Daoy (cell line): ENCODE data around the gene FAM107A. TPM values are rescaled to one million over a fixed set of nuclear protein-coding genes. Genes with fewer than 3 reads are reported as not detected.
"Not testable (repeated sequence)": the region's sequence is repeated elsewhere in the genome, so short reads cannot be mapped to it uniquely, and the experiment has no call there.

Experiments
- DNase-seq: peaks from one replicate; pipeline ENCODE4 v3.0.0-alpha.2; 2015; ENCODE audit warnings: low read depth
- total RNA-seq: library from RNA; depleted of rRNA; stranded (reverse); fragments of >200 nt; shearing (Covaris generic); gene quantifications from 2 replicates; pipeline ENCODE4 v1.2.3, GENCODE V29; 2014

FAM107A gene
- total RNA-seq, 1 experiment from 2014 or later = 0.11 TPM

DNA sequence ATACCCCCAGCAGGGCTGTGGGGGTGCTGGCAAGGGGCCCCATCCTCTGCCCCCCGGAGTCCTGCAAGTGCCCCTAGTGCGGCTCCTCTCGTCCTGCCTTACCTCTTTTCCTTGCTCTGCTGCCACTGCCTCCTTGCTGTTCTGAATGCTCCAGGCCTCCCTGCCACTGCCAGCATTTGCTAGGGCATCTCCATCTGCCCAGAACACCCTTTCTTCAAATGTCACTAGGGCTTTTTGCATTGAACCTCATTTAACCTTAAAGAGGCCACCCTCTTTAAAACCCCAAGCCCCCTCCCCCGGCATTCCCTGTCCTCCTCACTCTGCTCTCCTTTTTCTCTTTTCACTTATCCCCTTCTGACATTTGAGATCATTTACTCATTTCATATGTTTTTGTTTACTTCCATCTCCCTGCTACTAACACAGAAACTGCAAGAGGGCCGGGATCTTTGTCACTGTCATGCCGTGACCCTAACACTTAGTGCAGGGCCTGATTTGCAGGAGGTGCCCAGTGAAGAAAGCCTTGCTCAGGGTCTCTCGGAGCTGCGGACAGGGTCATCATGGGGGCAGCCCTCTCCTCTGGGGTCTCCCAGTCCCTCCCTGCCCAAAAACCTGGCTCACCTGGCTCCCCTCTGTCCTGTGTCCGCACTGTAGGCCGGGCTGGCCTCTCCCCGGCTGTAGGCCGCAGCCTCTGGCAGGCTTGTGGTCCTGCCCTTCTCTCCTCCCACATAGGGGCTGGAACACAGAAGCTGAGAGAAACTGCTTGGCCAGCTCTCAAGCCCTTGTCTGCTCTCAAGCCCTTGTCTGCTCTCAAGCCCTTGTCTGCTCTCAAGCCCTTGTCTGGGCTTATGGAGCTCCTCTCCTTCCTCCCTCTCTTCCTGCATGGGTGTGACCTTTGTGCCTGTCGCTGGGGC is 40.4 kb downstream of the FAM107A start, which contains the start of gene ACOX2:
Gene ACOX2, minus strand, starts transcription at position 690 of the 911 bp plus-strand sequence. CDS start 2,084 bp downstream, outside the sequence.
- no peak for DNase-seq

DNA sequence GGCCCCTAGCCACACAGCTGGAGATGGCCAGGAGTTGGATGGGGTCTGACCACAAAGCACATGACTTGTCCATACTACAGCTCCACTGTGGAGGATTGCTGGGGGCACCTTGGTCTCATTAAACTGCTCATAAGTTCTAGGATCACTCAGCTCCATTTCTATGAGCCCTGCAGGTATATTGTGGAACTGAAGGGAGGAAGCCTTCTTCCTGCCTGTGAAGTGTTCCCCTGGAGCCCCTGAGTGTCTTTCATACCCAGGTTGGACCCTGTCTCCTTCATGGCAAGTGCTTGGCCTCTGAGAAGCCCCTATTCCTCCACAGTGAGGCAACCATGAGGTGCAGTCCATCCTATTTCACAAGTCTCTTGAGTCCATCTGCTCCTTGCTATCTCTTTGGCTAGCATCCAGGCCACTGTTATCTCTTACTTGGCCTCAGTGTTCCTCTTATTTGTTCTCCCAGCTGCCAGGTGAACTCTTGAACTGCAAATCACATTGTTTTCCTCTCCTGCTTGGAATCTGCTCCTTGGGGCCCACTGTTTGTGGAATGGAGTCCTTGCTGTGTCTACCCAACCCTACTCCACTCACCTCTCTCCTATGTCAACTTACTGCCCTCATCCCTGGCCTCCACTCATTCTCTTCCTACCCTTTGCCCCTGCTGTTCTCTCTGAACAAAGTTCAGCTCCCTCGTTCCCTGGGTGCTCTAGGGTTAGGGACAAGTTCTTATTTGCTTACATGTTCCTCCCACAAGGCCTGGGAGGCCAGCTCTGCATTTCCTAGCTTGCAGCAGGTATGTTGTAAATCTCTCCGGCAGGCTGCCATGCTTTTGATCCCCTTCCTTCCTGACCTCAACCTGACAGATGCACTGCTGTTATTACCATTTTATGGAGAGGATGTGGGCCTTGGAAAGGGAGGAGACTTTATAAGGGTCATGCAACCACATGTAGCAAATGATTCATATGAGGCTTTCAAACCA is 41.4 kb downstream of the FAM107A start:
- peak; percentile 23 for DNase-seq

DNA sequence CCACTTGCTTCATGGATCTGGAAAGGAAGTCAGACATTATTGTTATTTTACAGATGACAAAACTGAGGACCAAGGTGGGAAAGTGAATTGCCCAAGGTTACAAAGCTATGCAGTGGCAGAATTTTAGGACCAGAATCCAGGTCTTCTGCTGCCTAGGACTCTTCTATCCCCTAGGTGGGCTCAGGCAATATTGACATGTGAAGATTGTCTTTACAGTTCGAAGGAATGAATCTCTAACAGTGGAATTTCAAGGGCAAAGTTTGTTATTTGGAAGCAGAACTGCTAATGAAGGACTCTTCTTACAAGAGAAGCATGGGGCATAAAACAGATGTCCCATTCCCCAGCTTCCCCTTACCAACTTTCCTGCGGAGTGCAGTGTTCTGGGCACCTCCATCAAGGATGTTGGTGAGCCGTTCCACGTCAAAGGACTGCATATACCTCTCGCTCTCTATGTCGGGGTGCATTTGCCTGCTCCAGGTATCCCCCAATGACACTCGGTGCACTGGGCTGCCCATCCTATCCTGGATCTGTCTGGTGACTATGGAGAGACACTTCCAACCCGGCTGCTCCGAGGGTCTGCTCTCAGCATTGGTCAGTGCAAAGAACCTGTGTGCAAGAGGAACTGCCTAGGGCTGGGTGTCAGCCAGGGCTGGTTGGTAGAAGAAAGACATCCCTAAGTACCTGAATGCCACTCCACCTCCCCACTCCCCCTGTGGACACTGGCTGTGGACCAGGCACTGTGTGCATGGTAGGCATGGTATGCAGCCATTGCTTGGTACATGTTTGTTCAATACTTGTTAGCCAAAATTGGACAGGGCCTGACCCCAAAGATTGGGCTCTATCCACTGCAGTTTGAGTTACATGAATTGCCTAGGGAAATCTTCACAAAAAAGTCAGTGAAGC is 42.3 kb downstream of the FAM107A start:
- DNase-seq = no peak

DNA sequence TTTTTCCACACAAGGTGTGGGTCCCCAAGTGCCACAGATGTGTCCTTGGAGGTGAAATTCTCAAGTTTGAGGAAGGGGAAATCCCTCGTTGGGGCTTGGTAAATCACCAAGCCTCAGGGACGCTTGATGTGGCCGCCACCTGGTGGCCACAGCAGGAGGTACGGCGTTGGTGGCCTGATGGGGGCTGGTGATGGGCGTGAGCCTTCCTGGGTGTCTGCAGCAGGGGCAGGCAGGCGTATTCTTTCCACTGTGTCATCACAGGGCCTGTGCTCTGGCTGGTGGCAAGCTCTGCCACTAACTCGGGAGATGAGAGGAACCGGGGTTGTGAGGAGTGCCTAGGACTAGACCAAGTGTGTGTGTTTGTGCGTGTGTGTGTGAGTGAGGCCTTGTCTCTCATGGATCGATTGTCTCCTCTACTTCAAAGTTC is 44.4 kb downstream of the FAM107A start:
- DNase-seq = peak; percentile 74

DNA sequence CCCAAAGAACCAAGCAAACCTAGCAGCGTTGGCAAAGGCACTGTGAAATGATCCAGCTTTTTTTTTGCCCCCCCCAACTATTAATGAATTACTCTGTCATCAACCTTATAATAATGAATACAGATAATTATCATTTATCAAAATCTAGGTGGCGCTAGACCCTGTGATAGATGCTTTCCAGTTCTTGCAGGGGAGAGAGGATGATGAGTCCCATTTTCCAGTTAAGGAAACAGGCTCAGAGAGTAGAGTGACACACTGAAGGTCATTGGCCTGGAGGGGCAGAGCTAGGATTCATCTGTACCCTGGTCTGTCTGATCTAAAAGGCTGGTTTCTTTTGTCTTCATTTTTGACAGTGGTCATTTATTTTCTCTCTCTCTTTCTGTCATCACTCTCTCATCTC is 45.2 kb downstream of the FAM107A start:
- DNase-seq = no peak

DNA sequence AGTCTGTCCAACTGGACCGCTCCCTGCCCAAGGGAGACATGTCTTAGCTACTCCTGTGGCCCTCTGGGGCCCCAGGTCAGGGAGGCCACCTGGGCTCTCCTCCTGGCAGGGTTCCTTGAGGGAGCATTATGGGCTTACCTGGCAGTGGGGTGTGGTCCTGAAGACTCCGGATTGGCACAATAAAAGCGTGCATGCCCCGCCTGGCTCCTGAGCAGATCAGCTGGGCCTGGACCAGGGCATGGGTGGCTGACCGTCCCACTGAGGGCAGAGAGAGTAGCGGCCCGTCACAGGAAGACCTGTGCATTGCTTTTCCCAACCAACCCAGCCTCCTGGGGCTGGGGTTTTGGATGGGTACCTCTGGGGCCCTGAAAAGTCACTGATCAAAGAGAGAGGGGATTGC is 45.6 kb downstream of the FAM107A start:
- no peak for DNase-seq

DNA sequence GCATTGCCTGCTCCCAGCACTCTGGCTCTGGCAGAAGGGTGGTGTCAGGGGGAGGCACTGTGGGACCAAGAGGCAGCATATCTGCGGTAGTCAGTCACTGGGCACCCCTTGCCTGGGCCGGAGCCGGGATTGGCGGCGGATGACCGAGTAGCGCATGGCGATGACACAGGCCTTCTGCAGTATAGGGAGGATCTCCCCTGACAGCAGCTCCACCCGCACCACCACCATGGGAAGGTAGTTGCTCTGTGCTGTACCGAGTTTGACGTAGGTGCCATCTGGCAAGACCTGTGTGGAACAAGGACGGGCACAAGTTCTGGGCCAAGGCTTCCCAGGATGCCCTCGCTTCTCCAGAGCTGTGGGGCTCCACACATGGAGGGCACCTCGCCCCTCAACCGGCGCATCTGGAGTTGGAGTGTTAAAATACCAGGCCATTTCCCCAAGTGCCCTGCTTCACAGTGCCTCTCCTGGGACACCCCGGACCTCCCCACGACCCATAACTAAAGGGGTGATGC is 46.8 kb downstream of the FAM107A start:
- no peak for DNase-seq

DNA sequence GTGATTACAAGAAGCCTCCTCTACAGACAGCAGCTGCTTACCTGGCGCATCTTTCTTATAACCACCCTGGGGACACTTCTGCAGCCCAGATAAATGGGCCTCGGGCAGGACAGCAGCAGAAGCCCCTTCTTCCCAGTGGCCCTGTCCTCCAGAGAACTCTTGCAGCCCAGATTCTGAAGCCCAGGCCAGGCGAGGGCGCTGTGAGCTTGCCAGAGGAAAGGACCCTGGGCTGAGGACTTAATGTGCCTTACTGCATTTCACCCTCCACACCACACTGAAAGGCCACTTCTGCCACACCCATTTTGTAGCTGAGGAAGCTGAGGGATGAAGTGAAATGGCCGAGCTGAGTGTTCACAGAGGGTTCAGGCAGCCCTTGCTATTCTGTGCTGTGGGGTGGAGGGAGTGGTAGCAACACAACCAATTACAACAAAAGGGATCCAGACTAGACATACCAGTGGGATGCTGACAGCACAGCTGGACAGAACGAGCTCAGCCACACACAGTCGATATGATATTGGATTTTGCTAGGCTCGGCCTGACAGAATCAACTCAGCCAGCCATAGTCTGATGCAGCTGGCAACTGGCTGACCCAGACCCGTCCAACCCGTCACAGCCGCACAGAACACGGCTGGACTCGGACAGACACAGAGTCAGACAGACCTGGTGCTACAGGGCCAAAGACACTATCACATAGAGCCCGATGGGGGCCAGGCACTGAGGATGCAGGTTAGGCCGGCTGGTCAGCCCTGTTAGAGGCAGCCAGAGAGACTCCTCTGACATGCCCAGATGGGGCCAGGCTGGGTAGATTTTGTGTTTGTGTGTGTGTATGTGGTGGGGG is 47.5 kb downstream of the FAM107A start:
- DNase-seq = peak; percentile 35

DNA sequence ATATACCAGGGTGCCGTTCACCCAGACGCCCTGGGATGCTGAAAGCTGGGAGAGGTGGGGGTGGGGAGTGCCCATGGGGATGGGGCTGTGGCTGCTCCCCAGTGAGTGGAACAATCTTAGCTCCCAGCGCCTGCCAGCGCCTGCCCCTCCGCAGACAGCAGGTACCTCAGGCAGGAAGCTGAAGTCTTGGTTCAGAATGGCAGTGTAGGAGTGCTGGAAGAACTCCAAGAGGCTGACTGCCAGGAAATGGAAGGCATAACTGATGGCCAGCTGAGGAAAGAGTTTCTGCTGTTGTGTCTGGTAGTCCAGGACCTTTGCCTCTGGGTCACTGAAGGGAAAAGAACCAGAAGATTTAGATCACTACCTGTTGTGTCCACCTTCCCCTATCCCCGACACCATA is 48.6 kb downstream of the FAM107A start:
- peak; percentile 71 for DNase-seq

DNA sequence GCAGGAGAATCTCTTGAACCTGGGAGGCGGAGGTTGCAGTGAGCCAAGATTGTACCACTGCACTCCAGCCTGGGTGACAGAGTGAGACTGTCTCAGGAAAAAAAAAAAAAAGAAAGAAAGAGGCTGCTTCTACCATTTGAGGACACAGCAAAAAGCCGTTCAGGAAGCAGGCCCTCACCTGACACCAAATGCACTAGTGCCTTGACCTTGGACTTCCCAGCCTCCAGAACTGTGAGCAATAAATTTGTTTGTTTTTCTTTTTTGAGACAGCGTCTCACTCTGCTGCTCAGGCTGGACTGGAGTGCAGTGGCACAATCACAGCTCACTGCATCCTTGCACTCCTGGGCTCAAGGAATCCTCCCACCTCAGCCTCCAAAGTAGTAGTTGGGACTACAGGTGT is 49.8 kb downstream of the FAM107A start:
- DNase-seq = not testable (repeated sequence)

DNA sequence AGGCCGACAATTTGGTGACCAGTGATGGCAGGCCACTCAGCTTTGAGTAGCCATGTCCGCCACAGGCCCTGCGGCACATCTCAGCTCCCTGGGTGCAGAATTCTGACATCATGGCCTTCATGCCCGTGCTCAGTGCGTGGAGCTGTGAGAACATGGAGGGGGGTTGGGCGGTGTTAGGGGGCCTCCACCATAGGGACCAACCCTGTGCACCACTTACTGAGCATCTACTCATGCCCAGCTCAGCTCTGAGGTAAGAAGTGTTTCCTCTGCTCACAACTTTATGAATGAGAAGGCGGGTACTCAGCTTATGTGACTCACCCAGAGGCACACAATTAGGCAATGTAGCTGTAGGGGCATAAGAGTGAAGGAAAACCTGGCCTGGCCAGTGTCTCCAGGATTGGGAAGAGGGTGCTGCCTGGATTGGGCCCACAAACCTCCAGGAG is 50.7 kb downstream of the FAM107A start:
- peak; percentile 85 for DNase-seq

DNA sequence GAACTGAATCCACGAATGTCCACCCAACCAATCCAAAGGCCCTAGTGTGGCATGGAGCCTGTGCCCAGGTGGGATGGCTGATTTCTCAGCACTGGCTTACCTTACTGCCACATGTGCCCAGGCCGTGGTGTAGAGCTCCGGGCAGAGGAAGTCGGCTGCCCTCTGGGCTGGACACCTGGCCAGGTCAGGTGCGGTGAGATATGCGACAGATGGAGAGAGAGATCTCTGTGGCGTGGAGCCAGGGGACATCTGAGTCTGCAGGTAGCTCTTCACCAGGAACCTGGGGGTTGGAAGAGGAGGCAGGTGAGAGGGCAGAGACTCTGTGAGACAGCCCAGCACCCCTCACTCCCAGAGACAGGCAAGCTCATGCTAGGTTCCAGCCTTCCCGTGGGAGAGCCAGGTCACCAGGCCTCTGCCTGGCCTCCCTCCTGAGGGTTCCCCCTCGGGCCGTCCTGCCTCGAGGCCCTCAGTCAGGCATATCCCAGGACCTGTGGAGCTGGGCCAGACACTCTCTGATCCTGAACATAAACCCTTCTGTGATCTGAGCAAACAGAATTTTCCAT is 52.8 kb downstream of the FAM107A start:
- DNase-seq = no peak

DNA sequence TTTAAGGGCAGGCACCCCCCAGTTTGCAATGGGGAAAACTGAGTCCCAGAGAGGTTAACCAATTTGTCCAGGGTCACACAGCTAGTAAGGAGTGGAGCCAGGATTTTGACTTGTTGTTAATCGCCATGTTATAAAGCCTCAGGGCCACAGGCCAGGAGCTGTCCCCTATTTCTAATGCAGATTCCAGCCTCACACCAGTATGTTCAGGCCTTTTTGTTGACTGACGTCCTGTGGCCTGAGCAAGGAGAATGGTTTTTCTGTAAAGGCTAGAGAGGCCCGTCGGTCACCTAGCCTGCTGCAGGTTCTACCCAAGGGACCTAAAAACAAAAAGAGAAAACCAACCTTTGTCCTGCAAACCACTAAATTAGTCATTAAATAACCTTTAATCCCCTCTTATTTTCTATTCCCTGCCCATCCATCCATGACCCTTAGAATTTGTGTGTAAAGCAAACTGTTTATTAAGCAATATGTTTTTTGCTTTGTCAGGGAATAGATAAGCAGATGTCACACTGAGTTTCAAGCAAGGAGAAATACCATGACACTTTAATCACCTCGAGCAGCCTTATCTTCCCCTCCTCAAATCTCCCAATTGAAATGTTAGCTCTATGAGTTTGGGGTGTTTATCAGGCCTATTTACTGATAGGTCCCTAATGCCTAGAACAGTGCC is 54.3 kb downstream of the FAM107A start:
- no peak for DNase-seq

DNA sequence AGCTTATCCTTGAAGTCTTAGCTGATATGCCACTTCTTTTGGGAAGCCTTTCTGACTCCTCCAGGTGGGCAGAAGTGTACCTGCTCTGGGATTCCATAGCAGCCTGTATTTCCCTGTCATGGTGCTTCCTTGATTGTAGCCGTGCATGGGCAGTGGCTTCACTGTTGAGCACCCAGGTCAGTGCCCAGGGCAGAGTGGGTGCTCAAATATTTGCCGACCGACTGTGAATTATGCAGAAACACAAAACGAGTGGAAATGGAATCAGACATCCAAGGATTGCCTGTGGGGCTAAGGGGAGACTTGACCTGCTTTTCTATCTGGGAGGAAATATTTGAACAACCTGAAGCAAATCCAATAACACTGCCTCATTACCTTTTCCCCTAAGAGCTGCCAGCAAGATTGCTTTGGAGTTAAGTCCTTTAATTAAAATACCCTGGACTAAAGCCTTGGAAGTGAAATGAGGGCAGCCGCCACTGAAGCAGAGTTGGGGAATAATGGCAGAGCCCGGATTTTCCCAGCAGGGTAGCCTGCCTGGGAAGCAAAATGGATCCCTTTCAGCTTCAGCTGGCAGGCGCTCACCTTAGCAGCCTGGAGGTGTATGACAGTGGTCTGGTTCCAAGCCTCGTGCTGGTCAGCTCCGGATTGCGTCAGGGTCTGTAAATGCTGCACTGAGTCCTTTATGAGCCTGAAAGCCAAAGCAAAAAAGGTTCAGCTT is 55.1 kb downstream of the FAM107A start:
- DNase-seq = no peak

DNA sequence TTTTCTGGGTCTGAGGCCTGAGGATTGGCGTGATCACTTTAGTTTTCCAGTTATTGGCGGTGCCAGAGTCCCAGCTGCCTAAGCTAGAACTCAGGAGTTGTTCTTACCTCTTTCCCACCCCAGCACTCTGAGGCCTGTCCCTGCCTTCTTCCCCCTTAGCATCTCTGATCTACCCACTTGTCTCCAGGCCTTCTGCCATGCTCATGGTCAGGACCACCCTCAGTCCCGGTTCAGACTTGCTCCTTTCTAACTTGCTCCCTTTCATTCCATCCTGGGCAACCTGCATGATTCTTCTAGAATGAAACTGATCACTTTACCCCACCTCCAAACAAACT is 55.9 kb downstream of the FAM107A start:
- DNase-seq = no peak

DNA sequence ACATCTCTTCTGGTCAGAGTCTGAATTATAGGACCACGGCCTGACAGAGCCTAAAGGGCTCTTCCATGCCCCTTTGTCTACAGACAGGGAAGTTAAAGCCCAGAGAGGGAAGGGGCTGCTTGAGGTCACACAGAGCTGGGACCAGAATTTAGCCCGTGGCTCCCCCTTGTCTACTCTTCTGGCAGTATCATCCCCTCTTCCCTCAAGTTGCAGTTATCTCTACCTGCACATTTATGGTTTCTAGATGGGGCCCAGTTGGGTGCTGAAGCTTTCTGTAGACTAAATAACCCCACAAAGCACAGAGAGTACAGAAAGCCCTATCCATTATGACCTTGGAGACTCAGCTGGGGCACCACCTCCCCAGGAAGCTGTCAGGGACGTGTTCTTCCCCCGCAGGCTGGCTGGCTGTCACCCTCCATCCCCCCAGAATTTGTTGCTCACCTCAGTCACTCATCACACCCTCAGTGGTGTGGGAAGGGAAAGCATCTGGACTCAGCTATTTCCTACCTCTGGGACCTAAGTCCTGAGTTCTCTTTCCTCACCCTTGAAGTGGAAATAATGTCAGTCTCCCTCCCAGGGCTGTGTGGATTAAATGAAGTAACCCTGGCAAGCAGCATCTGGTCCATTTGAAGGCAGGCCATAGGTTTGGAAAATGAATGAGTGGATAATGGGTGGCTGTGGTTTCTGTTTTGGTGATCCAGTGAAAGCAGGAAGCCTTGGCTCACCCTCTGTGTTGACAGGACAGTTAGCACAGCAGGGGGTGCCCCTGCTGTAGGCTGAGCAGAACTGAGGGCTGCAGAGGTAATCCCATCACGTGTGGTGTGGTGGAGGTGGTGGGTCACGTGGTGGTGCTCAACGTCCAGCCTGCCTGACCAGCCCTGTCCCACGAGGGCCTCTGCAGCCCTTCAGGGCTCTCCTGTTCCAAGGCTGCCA is 56.5 kb downstream of the FAM107A start:
- peak; percentile 62 for DNase-seq

DNA sequence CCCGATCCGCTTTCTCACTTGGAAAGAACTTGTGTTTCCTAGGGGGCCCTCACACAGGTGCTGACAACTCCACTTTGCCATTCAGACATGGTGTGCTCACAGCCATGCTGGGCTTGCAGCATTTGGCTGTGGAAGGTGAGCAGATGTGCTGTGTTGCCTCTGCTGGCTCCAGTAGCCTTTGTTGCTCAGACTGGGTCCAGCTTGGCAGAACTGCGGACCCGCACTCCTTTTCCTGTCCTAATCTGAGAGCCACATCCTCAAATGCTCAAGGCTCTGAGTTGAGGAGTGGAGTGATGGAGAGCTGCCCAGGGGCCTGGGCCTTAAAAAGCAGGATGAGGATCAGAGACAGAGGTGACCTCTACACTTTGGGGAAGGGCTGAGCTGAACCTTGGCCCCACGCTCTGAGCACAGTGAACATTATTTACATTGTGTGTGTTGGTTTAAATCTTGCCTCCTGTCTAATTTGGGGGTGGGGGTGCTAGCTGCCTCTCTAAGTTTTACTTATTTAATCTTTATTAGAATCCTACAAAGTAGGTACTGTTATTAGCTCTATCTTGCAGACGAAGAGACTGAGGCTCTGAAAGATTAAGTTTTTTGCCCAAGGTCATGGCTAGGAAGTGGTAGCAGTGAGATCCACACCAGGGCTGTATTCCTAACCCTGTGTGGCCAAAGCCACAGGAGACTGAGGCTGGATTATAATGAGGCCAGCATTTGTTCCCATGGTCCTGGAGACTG is 57.4 kb downstream of the FAM107A start:
- DNase-seq = no peak
